ENCODE results near the gene ENTREP1. TPM values are rescaled to one million over a fixed set of nuclear protein-coding genes. Genes with fewer than 3 reads are reported as not detected.
A peak's percentile ranks its signal among the peaks of the same experiment; 100 is the strongest.

ENTREP1 gene
- polyA plus RNA-seq (ENCODE audit: low read depth in 6 of 6): not detected

- peaks cover 31 to 62% (median 36%) of the 10 kb centered on the region in 3 donors for H3K27me3 Mint-ChIP-seq
- H3K27ac Mint-ChIP-seq: no peak within 1 kb of the TSS
Measured at GRCh38 chr9:69324549-69325401, at the start of gene ENTREP1. Gene ENTREP1 (plus strand): TSS chr9:69325215. CDS start chr9:69325310, 95 bp downstream.

GRCh38 chr9:69276775-69277174 is 48.2 kb upstream of the ENTREP1 start:
- ATAC-seq (ENCODE audit: low read depth in 2 of 2) (no peak), DNase-seq (no peak)
- Mint-ChIP-seq H3K9me3 (peaks cover 6 to 38% (median 16%) of the 10 kb centered on the region in 7 donors), H3K36me3 (peaks cover 4 to 6% of the 10 kb centered on the region in 2 donors), H3K4me3 (no peak overlapping the region), H3K27me3 (peaks cover 0 to 7% (median 4%) of the 10 kb centered on the region in 3 donors), H3K27ac (no peak overlapping the region), H3K4me1 (no peaks in the 10 kb centered on the region)

More at GRCh38 chr9:69324549-69325401, at the start of gene ENTREP1:
- H3K9me3 Mint-ChIP-seq: no peaks in the 10 kb centered on the region
- H3K4me3 Mint-ChIP-seq: peak within 1 kb of the TSS in 6 of 8 donors; percentile 10 to 59 (median 30)
- peaks cover 0 to 11% (median 10%) of the 10 kb centered on the region in 3 donors for H3K4me1 Mint-ChIP-seq
- H3K36me3 Mint-ChIP-seq: no peaks in the 10 kb centered on the region
- DNase-seq (no peak), ATAC-seq (ENCODE audit: low read depth in 2 of 2) (no peak)

- ATAC-seq (ENCODE audit: low read depth in 2 of 2) (no peak), DNase-seq (no peak)
- Mint-ChIP-seq H3K9me3 (peaks cover 6 to 33% (median 16%) of the 10 kb centered on the region in 7 donors), H3K4me3 (no peak overlapping the region), H3K27me3 (peaks cover 0 to 12% (median 4%) of the 10 kb centered on the region in 3 donors), H3K36me3 (peaks cover 4 to 6% of the 10 kb centered on the region in 2 donors), H3K4me1 (no peaks in the 10 kb centered on the region), H3K27ac (no peak overlapping the region)
Measured at GRCh38 chr9:69279084-69279731, 45.8 kb upstream of the ENTREP1 start.

GRCh38 chr9:69279733-69280132 is 45.3 kb upstream of the ENTREP1 start:
- Mint-ChIP-seq H3K27ac (no peak overlapping the region), H3K36me3 (peaks cover under 1 to 4% of the 10 kb centered on the region in 2 donors), H3K4me1 (no peaks in the 10 kb centered on the region), H3K27me3 (peaks cover 4 to 17% (median 5%) of the 10 kb centered on the region in 3 donors), H3K4me3 (no peak overlapping the region), H3K9me3 (peaks cover 7 to 31% (median 14%) of the 10 kb centered on the region in 7 donors)
- DNase-seq (no peak), ATAC-seq (ENCODE audit: low read depth in 2 of 2) (no peak)

GRCh38 chr9:69283003-69283402 is 42.0 kb upstream of the ENTREP1 start:
- Mint-ChIP-seq H3K27me3 (peaks cover 22 to 38% (median 32%) of the 10 kb centered on the region in 3 donors), H3K4me1 (no peaks in the 10 kb centered on the region), H3K4me3 (no peak overlapping the region), H3K9me3 (peaks cover 5 to 25% (median 11%) of the 10 kb centered on the region in 7 donors), H3K27ac (no peak overlapping the region), H3K36me3 (peaks cover 0 to 4% of the 10 kb centered on the region in 2 donors)
- DNase-seq (no peak), ATAC-seq (ENCODE audit: low read depth in 2 of 2) (no peak)

- Mint-ChIP-seq H3K36me3 (no peaks in the 10 kb centered on the region), H3K9me3 (peaks cover 0 to 14% (median 5%) of the 10 kb centered on the region in 7 donors), H3K27ac (no peak overlapping the region), H3K27me3 (peaks cover 5 to 16% (median 14%) of the 10 kb centered on the region in 3 donors), H3K4me1 (no peaks in the 10 kb centered on the region), H3K4me3 (no peak overlapping the region)
- no peak for ATAC-seq (ENCODE audit: low read depth in 2 of 2)
- no peak for DNase-seq
Measured at GRCh38 chr9:69292078-69292477, 32.9 kb upstream of the ENTREP1 start.

- Mint-ChIP-seq H3K27ac (no peak overlapping the region), H3K9me3 (peaks cover 0 to 14% (median 3%) of the 10 kb centered on the region in 7 donors), H3K4me1 (no peaks in the 10 kb centered on the region), H3K36me3 (no peaks in the 10 kb centered on the region), H3K4me3 (no peak overlapping the region), H3K27me3 (peaks cover 5 to 14% (median 10%) of the 10 kb centered on the region in 3 donors)
- ATAC-seq (ENCODE audit: low read depth in 2 of 2) (no peak), DNase-seq (no peak)
Measured at GRCh38 chr9:69293156-69293555, 31.9 kb upstream of the ENTREP1 start.

GRCh38 chr9:69295872-69296552 is 29.0 kb upstream of the ENTREP1 start:
- H3K27me3 Mint-ChIP-seq: peaks cover 0 to 10% (median 10%) of the 10 kb centered on the region in 3 donors
- no peak for DNase-seq

GRCh38 chr9:69297300-69297980 is 27.6 kb upstream of the ENTREP1 start:
- Mint-ChIP-seq H3K4me1 (no peaks in the 10 kb centered on the region), H3K27ac (no peak overlapping the region), H3K36me3 (no peaks in the 10 kb centered on the region), H3K27me3 (peaks cover 4 to 10% (median 6%) of the 10 kb centered on the region in 3 donors), H3K9me3 (no peaks in the 10 kb centered on the region), H3K4me3 (no peak overlapping the region)
- ATAC-seq (ENCODE audit: low read depth in 2 of 2) (no peak), DNase-seq (no peak)

More at GRCh38 chr9:69295872-69296552, 29.0 kb upstream of the ENTREP1 start:
- Mint-ChIP-seq H3K9me3 (peaks cover 0 to 6% (median 0%) of the 10 kb centered on the region in 7 donors), H3K27ac (no peak overlapping the region), H3K4me3 (no peak overlapping the region), H3K36me3 (no peaks in the 10 kb centered on the region), H3K4me1 (no peaks in the 10 kb centered on the region)
- ATAC-seq (ENCODE audit: low read depth in 2 of 2): no peak

GRCh38 chr9:69299315-69299714 is 25.7 kb upstream of the ENTREP1 start:
- Mint-ChIP-seq H3K9me3 (peaks cover 0 to 2% (median 0%) of the 10 kb centered on the region in 7 donors), H3K27ac (no peak overlapping the region), H3K27me3 (peaks cover 4 to 10% (median 6%) of the 10 kb centered on the region in 3 donors), H3K36me3 (no peaks in the 10 kb centered on the region), H3K4me3 (no peak overlapping the region), H3K4me1 (no peaks in the 10 kb centered on the region)
- no peak for DNase-seq
- no peak for ATAC-seq (ENCODE audit: low read depth in 2 of 2)

- Mint-ChIP-seq H3K27ac (no peak overlapping the region), H3K9me3 (peaks cover 0 to 4% (median 0%) of the 10 kb centered on the region in 7 donors), H3K27me3 (peaks cover 3 to 15% (median 9%) of the 10 kb centered on the region in 3 donors), H3K4me1 (no peaks in the 10 kb centered on the region), H3K36me3 (no peaks in the 10 kb centered on the region), H3K4me3 (no peak overlapping the region)
- no peak for DNase-seq
- ATAC-seq (ENCODE audit: low read depth in 2 of 2): no peak
Measured at GRCh38 chr9:69299826-69300225, 25.2 kb upstream of the ENTREP1 start.

GRCh38 chr9:69303331-69303730 is 21.7 kb upstream of the ENTREP1 start:
- no peaks in the 10 kb centered on the region for H3K4me1 Mint-ChIP-seq
- no peak for ATAC-seq (ENCODE audit: low read depth in 2 of 2)
- no peaks in the 10 kb centered on the region for H3K36me3 Mint-ChIP-seq
- peak overlapping the region in 1 of 6 donors; percentile 46 for H3K27ac Mint-ChIP-seq
- DNase-seq: no peak
- peaks cover 0 to 29% (median 11%) of the 10 kb centered on the region in 3 donors for H3K27me3 Mint-ChIP-seq
- H3K4me3 Mint-ChIP-seq: no peak overlapping the region
- H3K9me3 Mint-ChIP-seq: peaks cover 0 to 4% (median 0%) of the 10 kb centered on the region in 7 donors

All from naive B cell (primary cell).